Activated T-cell treated with anti-CD3 and anti-CD28 coated beads, Interleukin-2, amount 50 U/mL, for 4 hours (primary cell): ENCODE measurements around the gene METTL1. TPM values are rescaled to one million over a fixed set of nuclear protein-coding genes. Genes with fewer than 3 reads are reported as not detected.
"Not testable (repeated sequence)": the region's sequence is repeated elsewhere in the genome, so short reads cannot be mapped to it uniquely, and the experiment has no call there.

Experiments
- ATAC-seq, 2 donors: fragments of 200-7000 bp; cut with Tn5 transposase; one replicate each; pipeline ENCODE4 v1.10.0; 2021
- DNase-seq: peaks from one replicate; pipeline ENCODE4 v3.0.0-alpha.2; 2020
- H3K27me3 Mint-ChIP-seq: one replicate; pipeline ENCODE4 v1.8.0; 2021; ENCODE audit warnings: low read depth, mixed read lengths
- H3K36me3 Mint-ChIP-seq: one replicate; pipeline ENCODE4 v1.8.0; 2022; ENCODE audit warnings: mixed read lengths; ENCODE audit not compliant: insufficient read depth
- H3K4me1 Mint-ChIP-seq: one replicate; pipeline ENCODE4 v1.8.0; 2021; ENCODE audit warnings: low read depth, mixed read lengths
- H3K4me3 Mint-ChIP-seq: one replicate; pipeline ENCODE4 v1.8.0; 2021; ENCODE audit warnings: mild to moderate bottlenecking, moderate library complexity, mixed read lengths
- H3K9me3 Mint-ChIP-seq: one replicate; pipeline ENCODE4 v1.8.0; 2021; ENCODE audit warnings: mixed read lengths
- total RNA-seq, 3 donors: library from RNA; stranded (reverse); gene quantifications; one replicate each; pipeline ENCODE4 v1.2.1, GENCODE V29; 2021

The METTL1 gene
- 100 to 1,000 TPM in 2 of 3 donors, 10 to 100 TPM in 1; 98.5 to 105 (median 104) TPM for total RNA-seq

- no peaks in the 10 kb centered on the region for H3K9me3 Mint-ChIP-seq
- H3K27me3 Mint-ChIP-seq: peaks cover 2% of the 10 kb centered on the region
- peak within 1 kb of the TSS; percentile 98 for H3K4me3 Mint-ChIP-seq
- DNase-seq (peak; percentile 90), ATAC-seq (peak; percentile 88)
- peaks cover 26% of the 10 kb centered on the region for H3K4me1 Mint-ChIP-seq
- H3K36me3 Mint-ChIP-seq: peaks cover 31% of the 10 kb centered on the region
Observed at GRCh38 chr12:57771873-57772428, at the start of gene METTL1. METTL1 (minus strand) TSS chr12:57772105; CDS start chr12:57772083, 22 bp downstream.

DNA sequence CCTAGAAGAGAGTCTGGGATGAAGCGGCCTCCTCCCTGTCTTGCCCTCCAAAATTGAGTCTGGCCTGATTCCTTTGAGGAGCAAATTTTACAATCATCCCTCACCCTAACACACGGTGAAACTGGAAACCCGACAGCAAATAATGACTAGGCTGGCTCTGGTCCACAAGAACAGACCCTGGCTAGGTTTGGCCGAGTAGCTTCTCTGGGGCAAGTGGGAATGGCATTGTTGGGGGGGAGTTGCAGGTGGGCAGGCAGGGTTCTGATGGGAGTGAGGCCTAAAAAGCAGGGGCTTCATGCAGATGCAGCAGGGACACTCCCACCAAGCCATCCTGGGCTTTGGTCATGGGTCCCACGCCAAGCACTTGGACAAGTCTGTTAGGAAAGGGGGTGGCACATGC lies 49.1 kb upstream of the METTL1 start:
- not testable (repeated sequence) for DNase-seq, H3K27me3 Mint-ChIP-seq, H3K4me1 Mint-ChIP-seq, H3K9me3 Mint-ChIP-seq, H3K4me3 Mint-ChIP-seq, ATAC-seq
- H3K36me3 Mint-ChIP-seq: peaks cover 26% of the 10 kb centered on the region

DNA sequence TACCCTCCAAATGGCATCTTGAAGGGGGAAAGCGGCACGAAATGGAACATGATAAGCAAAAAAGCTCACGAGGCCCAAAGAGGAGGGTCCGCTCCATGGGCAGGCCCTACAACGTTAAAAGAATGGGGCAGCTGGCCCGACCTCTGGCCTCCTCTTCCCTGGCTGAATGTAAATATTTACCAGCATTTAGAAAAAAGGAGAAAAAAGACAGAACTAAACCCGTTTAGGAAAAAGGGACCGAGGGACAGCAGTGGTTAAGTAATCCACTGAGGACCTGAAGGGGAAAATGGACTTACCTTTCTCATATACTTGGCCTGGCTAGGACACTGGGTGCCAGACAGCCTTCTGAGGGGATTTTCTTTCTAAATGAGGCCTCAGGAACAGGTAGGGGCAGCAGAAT lies 48.2 kb upstream of the METTL1 start:
- not testable (repeated sequence) for H3K27me3 Mint-ChIP-seq, DNase-seq, H3K9me3 Mint-ChIP-seq, H3K4me1 Mint-ChIP-seq, ATAC-seq, H3K4me3 Mint-ChIP-seq
- H3K36me3 Mint-ChIP-seq: peaks cover 18% of the 10 kb centered on the region

- not testable (repeated sequence) for H3K36me3 Mint-ChIP-seq, H3K9me3 Mint-ChIP-seq, H3K27me3 Mint-ChIP-seq, H3K4me1 Mint-ChIP-seq, ATAC-seq, H3K4me3 Mint-ChIP-seq, DNase-seq
Observed at GRCh38 chr12:57817990-57818331, 46.1 kb upstream of the METTL1 start.

- Mint-ChIP-seq H3K27me3 (no peaks in the 10 kb centered on the region), H3K4me3 (no peak overlapping the region), H3K9me3 (no peaks in the 10 kb centered on the region), H3K4me1 (no peaks in the 10 kb centered on the region), H3K36me3 (peaks cover 7% of the 10 kb centered on the region)
- DNase-seq (no peak), ATAC-seq (no peak)
Observed at GRCh38 chr12:57817261-57817989, 45.5 kb upstream of the METTL1 start.

GRCh38 chr12:57816855-57817151 lies 44.9 kb upstream of the METTL1 start:
- peaks cover 6% of the 10 kb centered on the region for H3K36me3 Mint-ChIP-seq
- DNase-seq (no peak), ATAC-seq (no peak)
- H3K4me1 Mint-ChIP-seq: no peaks in the 10 kb centered on the region
- no peaks in the 10 kb centered on the region for H3K9me3 Mint-ChIP-seq
- no peak overlapping the region for H3K4me3 Mint-ChIP-seq
- H3K27me3 Mint-ChIP-seq: no peaks in the 10 kb centered on the region

DNA sequence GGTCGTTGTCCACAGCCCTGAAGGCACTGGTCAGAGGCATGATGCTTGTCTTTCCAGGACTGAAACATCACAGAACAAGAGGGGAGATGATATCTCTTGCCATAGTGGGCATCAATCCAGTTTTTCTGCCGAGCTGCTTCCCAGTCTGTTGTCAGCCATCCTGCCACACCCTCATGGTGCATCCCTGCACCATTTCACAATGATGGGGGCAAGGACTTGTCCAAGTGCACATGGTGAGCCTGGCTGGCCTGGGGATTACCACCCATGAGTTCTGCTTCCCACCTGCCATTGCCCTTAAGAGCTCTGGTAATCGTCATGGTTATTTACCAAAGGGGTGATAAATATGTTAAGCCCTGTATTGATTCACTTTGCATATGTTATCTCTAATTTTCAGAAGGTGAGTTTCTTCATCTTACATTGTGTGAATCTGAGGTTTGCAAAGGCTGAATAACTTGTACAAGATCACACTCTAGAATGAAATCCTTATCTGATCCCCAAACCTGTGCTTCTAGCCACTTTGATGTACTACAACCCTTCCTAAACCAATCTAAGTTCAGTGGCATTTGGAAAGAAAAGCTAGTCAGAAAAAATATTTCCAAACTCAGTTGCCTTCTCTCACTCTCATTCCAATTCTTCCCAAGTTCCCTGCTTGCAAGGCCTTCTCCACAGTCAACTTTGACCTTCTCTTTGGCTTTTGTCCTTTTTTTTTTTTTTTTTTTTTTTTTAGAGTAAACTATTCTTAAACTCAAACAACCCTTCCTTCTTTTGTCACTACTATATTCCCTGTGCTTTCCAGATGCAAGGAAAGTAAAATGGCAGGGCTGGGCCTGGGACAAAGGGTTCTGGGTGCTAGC lies 44.3 kb upstream of the METTL1 start:
- no peaks in the 10 kb centered on the region for H3K27me3 Mint-ChIP-seq
- no peak overlapping the region for H3K4me3 Mint-ChIP-seq
- no peak for DNase-seq
- no peak for ATAC-seq
- H3K36me3 Mint-ChIP-seq: peaks cover 7% of the 10 kb centered on the region
- H3K4me1 Mint-ChIP-seq: no peaks in the 10 kb centered on the region
- H3K9me3 Mint-ChIP-seq: no peaks in the 10 kb centered on the region

DNA sequence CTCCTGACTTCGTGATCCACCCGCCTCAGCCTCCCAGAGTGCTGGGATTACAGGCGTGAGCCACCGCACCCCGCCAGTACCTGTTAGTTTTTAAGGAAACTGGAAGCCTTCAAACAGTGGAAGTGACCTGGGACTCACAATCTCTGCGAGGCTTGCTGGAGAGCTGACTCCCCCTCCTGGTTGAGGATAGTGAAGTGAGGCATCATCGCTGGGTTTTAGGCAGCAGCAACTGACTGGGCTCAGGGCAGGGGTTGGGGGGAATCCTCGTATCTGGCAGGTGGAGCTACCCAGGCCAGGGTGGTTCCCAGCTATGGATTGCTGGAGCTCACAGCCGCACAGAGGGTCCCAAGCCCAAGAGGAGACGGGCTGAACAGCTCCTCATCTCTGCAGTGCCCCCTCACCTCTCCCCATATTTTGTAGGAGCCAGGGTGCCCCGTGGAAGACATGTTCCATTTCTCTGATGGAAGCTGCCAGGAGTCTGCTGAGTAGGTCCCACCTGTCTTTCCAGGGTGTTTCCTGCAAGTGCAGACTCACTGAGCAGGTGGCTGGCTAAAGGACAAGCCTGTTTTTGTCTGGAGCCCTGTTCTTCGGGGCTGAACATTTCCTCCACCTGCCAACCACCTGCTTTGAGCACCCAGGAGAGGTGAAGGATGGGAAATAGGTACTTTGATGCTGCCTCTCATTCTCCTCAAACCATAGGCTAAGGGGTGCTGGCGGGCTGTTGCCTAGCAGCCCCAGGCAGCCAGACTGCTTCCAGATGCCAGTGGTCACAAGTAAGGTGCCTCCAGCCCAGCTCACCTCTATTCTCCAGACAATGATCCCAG lies 43.5 kb upstream of the METTL1 start:
- H3K27me3 Mint-ChIP-seq: no peaks in the 10 kb centered on the region
- H3K36me3 Mint-ChIP-seq: peaks cover 7% of the 10 kb centered on the region
- H3K4me1 Mint-ChIP-seq: no peaks in the 10 kb centered on the region
- H3K4me3 Mint-ChIP-seq: no peak overlapping the region
- H3K9me3 Mint-ChIP-seq: no peaks in the 10 kb centered on the region
- ATAC-seq (peak in 1 of 2 donors; percentile 88), DNase-seq (no peak)

DNA sequence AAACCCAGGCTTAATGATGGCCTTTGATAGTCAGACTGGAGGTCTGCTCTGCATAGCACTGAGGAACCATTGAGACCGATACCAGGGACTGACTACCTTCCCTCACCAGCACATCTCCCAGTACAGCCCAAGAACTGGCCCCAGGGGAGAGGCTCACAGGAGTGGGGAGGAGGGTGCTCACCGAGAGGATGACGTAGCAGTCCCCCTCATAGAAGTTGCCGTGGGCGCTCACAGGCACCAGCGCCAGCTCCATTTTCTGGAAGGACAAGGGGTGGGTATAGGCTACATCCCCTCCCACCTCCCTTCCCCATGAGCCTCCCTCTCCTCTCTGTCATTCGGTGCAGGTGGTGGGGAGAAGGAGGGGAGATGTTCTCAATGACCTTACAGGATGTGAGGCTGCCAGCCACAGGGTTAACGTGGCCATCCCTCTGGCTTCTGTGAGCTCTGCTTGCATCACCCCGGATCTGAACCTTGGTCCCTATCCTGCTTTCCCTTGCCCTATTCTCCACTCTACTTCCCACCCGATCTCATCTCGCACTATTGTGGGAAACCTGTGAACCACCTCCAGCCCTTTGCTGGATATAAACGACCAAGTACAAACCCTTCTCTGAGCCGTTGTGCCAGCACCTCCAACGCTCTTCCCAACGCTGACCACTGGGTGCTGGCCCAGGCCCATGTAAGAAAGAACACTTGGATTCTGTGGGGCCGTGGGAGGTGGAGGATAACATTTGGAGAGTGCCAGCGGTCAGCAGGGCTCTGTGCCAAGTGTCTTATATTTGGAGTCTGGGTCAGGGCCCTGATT lies 42.3 kb upstream of the METTL1 start:
- ATAC-seq: no peak
- Mint-ChIP-seq H3K4me3 (no peak overlapping the region), H3K9me3 (no peaks in the 10 kb centered on the region), H3K27me3 (no peaks in the 10 kb centered on the region), H3K4me1 (no peaks in the 10 kb centered on the region), H3K36me3 (peaks cover 6% of the 10 kb centered on the region)
- no peak for DNase-seq

- Mint-ChIP-seq H3K4me3 (no peak overlapping the region), H3K9me3 (no peaks in the 10 kb centered on the region), H3K27me3 (no peaks in the 10 kb centered on the region), H3K36me3 (peaks cover 6% of the 10 kb centered on the region), H3K4me1 (no peaks in the 10 kb centered on the region)
- ATAC-seq (no peak), DNase-seq (no peak)
Observed at GRCh38 chr12:57813111-57813970, 41.4 kb upstream of the METTL1 start.

DNA sequence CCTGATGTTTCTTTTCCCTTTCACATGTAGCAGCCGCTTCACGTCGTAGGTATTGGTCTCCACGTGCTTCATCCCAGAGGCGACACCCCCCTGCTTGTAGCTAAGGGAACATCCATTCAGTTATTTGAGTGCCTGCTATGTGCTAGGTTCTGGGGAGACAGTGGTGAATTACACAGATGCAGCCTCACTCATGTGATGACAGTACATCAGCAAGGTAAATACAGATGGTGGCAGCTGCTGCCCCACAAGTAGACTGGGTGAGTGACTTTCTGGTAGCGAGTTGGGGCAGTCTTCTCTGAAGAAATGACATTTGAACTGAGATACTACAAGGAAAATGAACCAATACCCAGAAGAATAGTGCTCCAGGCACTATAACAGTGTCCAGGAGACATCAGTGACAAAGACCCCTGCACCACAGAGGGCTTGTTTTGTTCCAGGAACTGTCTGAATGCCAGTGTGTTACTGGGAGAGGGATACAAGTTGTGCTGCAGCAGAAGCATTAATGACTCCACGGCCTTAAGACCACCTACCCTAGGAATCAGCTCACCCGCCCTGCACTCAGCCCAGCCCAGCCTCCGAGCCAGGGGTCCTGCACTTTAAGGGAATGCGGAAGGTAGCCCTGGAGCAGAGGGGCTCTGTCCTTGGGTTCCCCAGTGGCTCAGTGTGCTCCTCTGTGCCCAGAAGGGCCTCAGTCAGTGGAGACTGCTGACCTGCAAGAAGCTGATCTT lies 39.3 kb upstream of the METTL1 start:
- Mint-ChIP-seq H3K9me3 (no peaks in the 10 kb centered on the region), H3K4me1 (no peaks in the 10 kb centered on the region), H3K36me3 (peaks cover 10% of the 10 kb centered on the region), H3K4me3 (no peak overlapping the region), H3K27me3 (no peaks in the 10 kb centered on the region)
- DNase-seq: no peak
- ATAC-seq: no peak

DNA sequence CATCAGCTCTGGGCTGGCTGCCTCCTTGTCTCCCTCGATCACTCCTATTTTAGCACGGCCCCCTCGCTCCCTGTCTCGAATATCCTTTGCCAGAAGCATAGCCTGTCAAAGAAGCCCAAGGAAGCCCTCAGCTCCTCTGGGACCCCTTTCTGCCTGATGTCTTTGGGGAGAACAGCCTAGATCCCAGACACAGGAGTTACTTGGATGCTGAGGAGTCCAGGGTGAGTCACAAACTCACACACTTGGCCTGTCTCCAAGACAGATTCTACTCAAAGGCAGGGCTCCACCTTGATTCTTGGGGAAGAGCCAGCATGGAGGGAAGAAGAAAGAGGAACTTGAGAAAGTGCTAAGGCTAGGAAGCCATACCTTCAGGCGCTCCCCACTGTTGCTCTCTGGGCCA lies 38.5 kb upstream of the METTL1 start:
- no peak overlapping the region for H3K4me3 Mint-ChIP-seq
- H3K36me3 Mint-ChIP-seq: peaks cover 10% of the 10 kb centered on the region
- DNase-seq (no peak), ATAC-seq (no peak)
- H3K27me3 Mint-ChIP-seq: no peaks in the 10 kb centered on the region
- no peaks in the 10 kb centered on the region for H3K4me1 Mint-ChIP-seq
- no peaks in the 10 kb centered on the region for H3K9me3 Mint-ChIP-seq
